Astrocyte (in vitro differentiated cells and primary cell): ENCODE measurements around the gene DCP2.

Source experiments
- EZH2 ChIP-seq: IDR thresholded peaks from 2 replicates; pipeline ENCODE4 v1.6.1; 2012; ENCODE audit warnings: mild to moderate bottlenecking, low read length, inconsistent platforms; ENCODE audit not compliant: insufficient read depth
- TF ChIP-seq, protein P1 (sequence below): IDR thresholded peaks from 2 replicates; pipeline ENCODE4 v1.5.1; 2011; ENCODE audit warnings: low read depth, mild to moderate bottlenecking, inconsistent platforms, low read length, moderate library complexity; ENCODE audit not compliant: insufficient read depth

DNA sequence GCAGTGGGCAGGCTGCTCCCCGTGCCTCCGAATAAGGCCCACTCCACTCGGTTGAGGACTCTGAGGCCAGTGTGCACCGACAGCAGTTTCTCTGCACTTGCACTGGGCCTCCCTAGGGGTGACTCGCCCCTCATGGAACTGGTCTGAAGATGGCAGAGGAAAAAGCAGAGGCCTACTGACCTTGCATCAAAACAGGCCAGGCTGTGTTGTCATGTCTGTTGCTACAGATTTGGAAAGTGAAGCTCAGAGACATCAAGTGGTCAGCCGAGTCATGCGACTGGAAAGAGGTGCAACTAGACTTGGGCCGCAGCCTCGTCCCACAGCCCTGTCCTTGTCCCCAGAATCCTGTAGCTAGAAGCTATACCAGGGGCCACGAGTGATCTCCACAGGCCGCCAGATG is 78.3 kb downstream of the DCP2 start:
- TF ChIP-seq, protein P1, sequence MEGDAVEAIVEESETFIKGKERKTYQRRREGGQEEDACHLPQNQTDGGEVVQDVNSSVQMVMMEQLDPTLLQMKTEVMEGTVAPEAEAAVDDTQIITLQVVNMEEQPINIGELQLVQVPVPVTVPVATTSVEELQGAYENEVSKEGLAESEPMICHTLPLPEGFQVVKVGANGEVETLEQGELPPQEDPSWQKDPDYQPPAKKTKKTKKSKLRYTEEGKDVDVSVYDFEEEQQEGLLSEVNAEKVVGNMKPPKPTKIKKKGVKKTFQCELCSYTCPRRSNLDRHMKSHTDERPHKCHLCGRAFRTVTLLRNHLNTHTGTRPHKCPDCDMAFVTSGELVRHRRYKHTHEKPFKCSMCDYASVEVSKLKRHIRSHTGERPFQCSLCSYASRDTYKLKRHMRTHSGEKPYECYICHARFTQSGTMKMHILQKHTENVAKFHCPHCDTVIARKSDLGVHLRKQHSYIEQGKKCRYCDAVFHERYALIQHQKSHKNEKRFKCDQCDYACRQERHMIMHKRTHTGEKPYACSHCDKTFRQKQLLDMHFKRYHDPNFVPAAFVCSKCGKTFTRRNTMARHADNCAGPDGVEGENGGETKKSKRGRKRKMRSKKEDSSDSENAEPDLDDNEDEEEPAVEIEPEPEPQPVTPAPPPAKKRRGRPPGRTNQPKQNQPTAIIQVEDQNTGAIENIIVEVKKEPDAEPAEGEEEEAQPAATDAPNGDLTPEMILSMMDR, result no peak
- TF ChIP-seq EZH2, result no peak
